OCI-LY1 (cell line): ENCODE data around the gene SPP1.

ENCODE experiments used
- H2AFZ ChIP-seq: fragments of 200-600 bp; sonication (generic), shearing (Covaris generic); 2 replicates; pipeline ENCODE4 v1.6.0; 2014; ENCODE audit warnings: antibody characterized with exemption, mild to moderate bottlenecking, low read length
- H3F3A ChIP-seq: fragments of 200-600 bp; sonication (generic), shearing (Covaris generic); 2 replicates; pipeline ENCODE4 v1.6.0; 2014; ENCODE audit warnings: mild to moderate bottlenecking, antibody characterized with exemption, low read length, moderate library complexity; ENCODE audit not compliant: insufficient read depth
- H3K27ac ChIP-seq: fragments of 200-600 bp; sonication (generic); 2 replicates; pipeline ENCODE4 v1.5.1; 2014; ENCODE audit warnings: low read length, mixed run types, mild to moderate bottlenecking, low read depth; ENCODE audit not compliant: poor library complexity, severe bottlenecking
- H3K27me3 ChIP-seq: fragments of 200-600 bp; sonication (generic); 2 replicates; pipeline ENCODE4 v1.6.0; 2014; ENCODE audit warnings: antibody characterized with exemption, mild to moderate bottlenecking, low read length, moderate library complexity; ENCODE audit not compliant: insufficient read depth
- H3K36me3 ChIP-seq: fragments of 200-600 bp; sonication (generic); 2 replicates; pipeline ENCODE4 v1.6.1; 2014; ENCODE audit warnings: mild to moderate bottlenecking, antibody characterized with exemption, low read length, moderate library complexity, mixed read lengths; ENCODE audit not compliant: insufficient read depth
- H3K4me1 ChIP-seq: fragments of 200-600 bp; sonication (generic); 2 replicates; pipeline ENCODE4 v1.5.1; 2014; ENCODE audit warnings: mild to moderate bottlenecking, low read length, moderate library complexity; ENCODE audit not compliant: insufficient read depth, severe bottlenecking
- H3K4me2 ChIP-seq: fragments of 200-600 bp; sonication (generic), shearing (Covaris generic); 2 replicates; pipeline ENCODE4 v1.6.1; 2014; ENCODE audit warnings: low read length
- H3K4me3 ChIP-seq: fragments of 200-600 bp; sonication (generic); 2 replicates; pipeline ENCODE4 v1.5.1; 2014; ENCODE audit warnings: low read length, low read depth, mild to moderate bottlenecking, mixed read lengths; ENCODE audit not compliant: poor library complexity, severe bottlenecking
- H3K79me2 ChIP-seq: fragments of 200-600 bp; shearing (Covaris generic); 2 replicates; pipeline ENCODE4 v1.6.1; 2016; ENCODE audit warnings: mixed run types, low read length, mixed read lengths; ENCODE audit not compliant: insufficient read depth
- H3K9ac ChIP-seq: fragments of 200-600 bp; sonication (generic), shearing (Covaris generic); 2 replicates; pipeline ENCODE4 v1.6.1; 2014; ENCODE audit warnings: mild to moderate bottlenecking, low read length, mixed read lengths
- H3K9me2 ChIP-seq: fragments of 200-600 bp; sonication (generic), shearing (Covaris generic); 2 replicates; pipeline ENCODE4 v1.6.1; 2014; ENCODE audit warnings: low read depth, mild to moderate bottlenecking, low read length, mixed read lengths
- H3K9me3 ChIP-seq: fragments of 200-600 bp; shearing (Covaris generic); 2 replicates; pipeline ENCODE4 v1.6.1; 2014; ENCODE audit warnings: low read length, mixed read lengths
- H4K20me1 ChIP-seq: fragments of 200-600 bp; sonication (generic), shearing (Covaris generic); 2 replicates; pipeline ENCODE4 v1.6.0; 2016; ENCODE audit warnings: mild to moderate bottlenecking, low read length; ENCODE audit not compliant: insufficient read depth
- CTCF ChIP-seq: fragments of 200-600 bp; sonication (generic), shearing (Covaris generic); IDR thresholded peaks from 2 replicates; pipeline ENCODE4 v1.5.1; 2017; ENCODE audit warnings: mild to moderate bottlenecking, antibody characterized with exemption, low read length, moderate library complexity, mixed read lengths
- EZH2 ChIP-seq: fragments of 200-600 bp; sonication (generic), shearing (Covaris generic); IDR thresholded peaks from 2 replicates; pipeline ENCODE4 v1.8.0; 2017; ENCODE audit warnings: borderline replicate concordance, mixed run types, mild to moderate bottlenecking, antibody characterized with exemption, low read length, moderate library complexity, mixed read lengths

SPP1 gene

GRCh38 chr4:87975466-87975865 lies at the start of gene SPP1:
SPP1 (plus strand) TSS chr4:87975714; CDS start chr4:87976896, 1,182 bp downstream.
- H3K79me2 ChIP-seq: no peaks in the 10 kb centered on the region
- no peaks in the 10 kb centered on the region for H3K4me1 ChIP-seq
- H3K9me2 ChIP-seq: no peaks in the 10 kb centered on the region
- no peak within 1 kb of the TSS for H2AFZ ChIP-seq
- H3K27ac ChIP-seq: no peak within 1 kb of the TSS
- no peaks in the 10 kb centered on the region for H3K9me3 ChIP-seq
- no peaks in the 10 kb centered on the region for H3K36me3 ChIP-seq
- H3K9ac ChIP-seq: no peak within 1 kb of the TSS
- H3F3A ChIP-seq: no peaks in the 10 kb centered on the region
- H3K4me3 ChIP-seq: no peak within 1 kb of the TSS
- H3K4me2 ChIP-seq: no peak within 1 kb of the TSS
- no peaks in the 10 kb centered on the region for H3K27me3 ChIP-seq
- no peaks in the 10 kb centered on the region for H4K20me1 ChIP-seq
- TF ChIP-seq CTCF (no peak), EZH2 (no peak)

- Histone ChIP-seq H2AFZ (no peak overlapping the region), H3K9ac (no peak overlapping the region), H3F3A (no peaks in the 10 kb centered on the region), H3K9me2 (no peaks in the 10 kb centered on the region), H3K4me1 (no peaks in the 10 kb centered on the region), H3K36me3 (no peaks in the 10 kb centered on the region), H3K9me3 (no peaks in the 10 kb centered on the region), H3K79me2 (no peaks in the 10 kb centered on the region), H3K27ac (no peak overlapping the region), H3K27me3 (no peaks in the 10 kb centered on the region), H4K20me1 (no peaks in the 10 kb centered on the region), H3K4me3 (no peak overlapping the region), H3K4me2 (no peak overlapping the region)
- TF ChIP-seq CTCF: no peak
- no peak for TF ChIP-seq EZH2
These were observed 48.9 kb upstream of the SPP1 start for GRCh38 chr4:87926554-87927098.

GRCh38 chr4:87930629-87931028 lies 44.9 kb upstream of the SPP1 start:
- Histone ChIP-seq H3K4me2 (no peak overlapping the region), H3K27me3 (no peaks in the 10 kb centered on the region), H3F3A (no peaks in the 10 kb centered on the region), H2AFZ (no peak overlapping the region), H3K79me2 (no peaks in the 10 kb centered on the region), H3K9ac (no peak overlapping the region), H3K36me3 (no peaks in the 10 kb centered on the region), H4K20me1 (no peaks in the 10 kb centered on the region), H3K9me3 (no peaks in the 10 kb centered on the region), H3K4me3 (no peak overlapping the region), H3K9me2 (no peaks in the 10 kb centered on the region), H3K4me1 (no peaks in the 10 kb centered on the region), H3K27ac (no peak overlapping the region)
- TF ChIP-seq EZH2 (no peak), CTCF (no peak)
